Kidney (tissue), 14 donors: ENCODE measurements around the gene NAPA. TPM values are rescaled to one million over a fixed set of nuclear protein-coding genes. Genes with fewer than 3 reads are reported as not detected.

Experiments used
- DNase-seq, 5 donors: peaks; one replicate each; pipeline ENCODE4 v3.0.0-alpha.2; 2013 to 2020
- FAIRE-seq: peaks from 2 replicates; lab custom pipeline; 2012; peaks lifted over from hg19 to GRCh38; lab: Jason Lieb, UNC
- H3K27ac ChIP-seq, 2 donors: one replicate each; pipeline ENCODE4 v1.7.0; 2013; ENCODE audit warnings: low read depth in 2 of 2, low read length in 2 of 2, inconsistent platforms in 1 of 2
- H3K27me3 ChIP-seq: one replicate; pipeline ENCODE4 v1.7.1; 2013; ENCODE audit warnings: low read length, inconsistent platforms; ENCODE audit not compliant: control insufficient read depth, insufficient read depth
- H3K36me3 ChIP-seq, 3 donors: one replicate each; pipeline versions ENCODE4 v1.7.0 to v1.7.1; 2013; ENCODE audit warnings: low read length in 3 of 3, control low read depth in 1 of 3, inconsistent platforms in 1 of 3; ENCODE audit not compliant: insufficient read depth in 3 of 3, control insufficient read depth in 2 of 3
- H3K4me1 ChIP-seq, 3 donors: one replicate each; pipeline versions ENCODE4 v1.7.0 to v1.7.1; 2013; ENCODE audit warnings: low read length in 3 of 3, inconsistent platforms in 1 of 3, low read depth in 1 of 3; ENCODE audit not compliant: control insufficient read depth in 2 of 3, insufficient read depth in 2 of 3
- H3K4me3 ChIP-seq, 3 donors: one replicate each; pipeline versions ENCODE4 v1.7.0 to v1.8.1; 2013; ENCODE audit warnings: low read length in 3 of 3, control low read depth in 1 of 3, inconsistent platforms in 1 of 3
- H3K9ac ChIP-seq, 3 donors: one replicate each; pipeline versions ENCODE4 v1.7.0 to v1.7.1; 2013; ENCODE audit warnings: low read length in 3 of 3, control low read depth in 1 of 3, inconsistent platforms in 1 of 3
- H3K9me3 ChIP-seq, 3 donors: one replicate each; pipeline versions ENCODE4 v1.7.0 to v1.7.1; 2013; ENCODE audit warnings: low read length in 3 of 3, control low read depth in 1 of 3, inconsistent platforms in 1 of 3; ENCODE audit not compliant: control insufficient read depth in 2 of 3, insufficient read depth in 1 of 3
- CTCF ChIP-seq: IDR thresholded peaks from 3 replicates; pipeline ENCODE4 v1.5.1; 2012; ENCODE audit warnings: mild to moderate bottlenecking, moderate library complexity, borderline replicate concordance; ENCODE audit not compliant: insufficient read depth; ENCODE audit errors: extremely low read depth
- intact Hi-C: fragments of 100-400 bp; cut with DNase I; formaldehyde crosslinking; loops from one replicate; pipeline ENCODE4 v1.11.1; 2022
- polyA plus RNA-seq: library from polyadenylated mRNA; stranded (reverse); fragments of 350-450 nt; fragmentation: Illumina TruSeq; extraction: RNeasy Lipid Tissue Mini Kit (QIAGEN cat#74804); gene quantifications from one replicate; pipeline ENCODE4 v1.2.3, GENCODE V29; 2014; ENCODE audit warnings: low read depth, low replicate concordance; ENCODE audit not compliant: insufficient read depth
- total RNA-seq: library from RNA; stranded (reverse); fragmentation: NEBNext Ultra II Directional; extraction: Animal tissue kit (Norgen Biotek cat#: 25700); gene quantifications from one replicate; pipeline ENCODE4 v1.2.1, GENCODE V29; 2021
- donor health status: control.
- donor health status: control.
- donor health status: control.
- donor health status: control.
- donor health status: control.
- donor health status: DM: yes; HTN: yes; CAD: no.
- donor health status: Normal renal cell carcinoma (clear cell type).

NAPA gene
- total and polyA plus RNA-seq, 2 donors from 2014 or later, result 136 to 213 TPM

- no peak for TF ChIP-seq CTCF
- Histone ChIP-seq H3K27me3 (no peaks in the 10 kb centered on the region), H3K4me1 (peaks cover 0 to 6% (median 0%) of the 10 kb centered on the region in 3 donors), H3K4me3 (no peak overlapping the region), H3K9me3 (no peaks in the 10 kb centered on the region), H3K36me3 (peaks cover 0 to 56% (median 31%) of the 10 kb centered on the region in 3 donors), H3K27ac (no peak overlapping the region), H3K9ac (no peak overlapping the region)
- FAIRE-seq, result no peak
- DNase-seq, result no peak
- intact Hi-C loops, result no loop called here
Observed at GRCh38 chr19:47499863-47500830, 14.7 kb downstream of the NAPA start.

GRCh38 chr19:47499371-47499770 lies 15.5 kb downstream of the NAPA start:
- H3K27ac ChIP-seq, result no peak overlapping the region
- no peaks in the 10 kb centered on the region for H3K9me3 ChIP-seq
- TF ChIP-seq CTCF, result no peak
- H3K4me1 ChIP-seq, result no peaks in the 10 kb centered on the region
- no peak for FAIRE-seq
- intact Hi-C loops, result no loop called here
- peaks cover 0 to 57% (median 31%) of the 10 kb centered on the region in 3 donors for H3K36me3 ChIP-seq
- H3K9ac ChIP-seq, result no peak overlapping the region
- DNase-seq, result no peak
- no peak overlapping the region for H3K4me3 ChIP-seq
- no peaks in the 10 kb centered on the region for H3K27me3 ChIP-seq

GRCh38 chr19:47498561-47498960 lies 16.3 kb downstream of the NAPA start:
- intact Hi-C loops, result no loop called here
- H3K4me1 ChIP-seq, result no peaks in the 10 kb centered on the region
- no peaks in the 10 kb centered on the region for H3K9me3 ChIP-seq
- no peak for DNase-seq
- no peaks in the 10 kb centered on the region for H3K27me3 ChIP-seq
- no peak overlapping the region for H3K4me3 ChIP-seq
- no peak overlapping the region for H3K9ac ChIP-seq
- FAIRE-seq, result no peak
- peaks cover 0 to 51% (median 31%) of the 10 kb centered on the region in 3 donors for H3K36me3 ChIP-seq
- no peak overlapping the region for H3K27ac ChIP-seq
- no peak for TF ChIP-seq CTCF
